K562 (cell line): Measurements from ENCODE around the gene GALM. TPM values are rescaled to one million over a fixed set of nuclear protein-coding genes. Genes with fewer than 3 reads are reported as not detected.

ENCODE experiments used
- ATAC-seq: fragments of 200-7000 bp; cut with Tn5 transposase; 3 replicates; pipeline ENCODE4 v1.9.1; 2020; ENCODE audit warnings: moderate library complexity
- BruUV-seq: library from RNA; stranded (reverse); fragments of 400-500 nt; replicated peaks from 2 replicates; lab custom pipeline; 2021; lab: Mats Ljungman, UMichigan
- CTCF ChIA-PET: fragments of 300-600 bp; formaldehyde crosslinking; extraction: SDS; loops from one replicate; lab custom pipeline; 2021; ENCODE audit warnings: low intra/inter-chr PET ratio; lab: Yijun Ruan, JAX
- POLR2A ChIA-PET: fragments of 300-600, 350-650 bp; sonication (Branson Sonifier 250); formaldehyde crosslinking; extraction: SDS; loops from one replicate; lab custom pipeline; 2021; ENCODE audit warnings: antibody characterized with exemption, inconsistent platforms; lab: Yijun Ruan, JAX
- DNase-seq, 4 experiments: peaks; one replicate each; pipeline versions ENCODE4 v3.0.0 to v3.0.0-alpha.2; 2011 to 2018; ENCODE audit warnings: low spot score in 3 of 4, mixed read lengths in 3 of 4; ENCODE audit errors: extremely low read depth in 1 of 4
- FAIRE-seq: peaks from 2 replicates; lab custom pipeline; 2011; peaks lifted over from hg19 to GRCh38; lab: Jason Lieb, UNC
- H2AFZ ChIP-seq: 2 replicates; pipeline ENCODE4 v1.6.0; 2011; ENCODE audit warnings: low read depth, low read length, control low read depth, inconsistent platforms
- H3K27ac ChIP-seq: fragments of 200-600 bp; 3 replicates; pipeline ENCODE4 v1.8.0; 2011; ENCODE audit warnings: low read depth, mild to moderate bottlenecking, control low read depth, inconsistent platforms, low read length, moderate library complexity, mixed read lengths; ENCODE audit errors: extremely low read depth
- H3K27me3 ChIP-seq, 2 experiments: fragments of 300-600 bp in 1 of 2; 2 replicates in 1 of 2; 3 replicates in 1 of 2; pipeline versions ENCODE4 v1.6.0 to v1.8.0; 2011; ENCODE audit warnings: inconsistent platforms in 2 of 2, low read length in 2 of 2, mild to moderate bottlenecking in 1 of 2, mixed read lengths in 1 of 2, moderate library complexity in 1 of 2; ENCODE audit not compliant: control insufficient read depth in 2 of 2, insufficient read depth in 2 of 2
- H3K36me3 ChIP-seq: fragments of 300-600 bp; 3 replicates; pipeline ENCODE4 v1.8.0; 2011; ENCODE audit warnings: mild to moderate bottlenecking, low read length, inconsistent platforms; ENCODE audit not compliant: control insufficient read depth, insufficient read depth
- H3K4me1 ChIP-seq, 2 experiments: fragments of 200-600 bp in 1 of 2; replicated peaks in 1 of 2; 2 replicates in 1 of 2; 3 replicates in 1 of 2; pipeline versions ENCODE4 v1.5.1 to v1.8.0; 2011; ENCODE audit warnings: inconsistent platforms in 2 of 2, low read length in 2 of 2, mild to moderate bottlenecking in 1 of 2, mixed read lengths in 1 of 2, moderate library complexity in 1 of 2; ENCODE audit not compliant: control insufficient read depth in 2 of 2, insufficient read depth in 2 of 2
- H3K4me2 ChIP-seq: 2 replicates; pipeline ENCODE4 v1.6.1; 2011; ENCODE audit warnings: low read length, control low read depth, inconsistent platforms, mixed read lengths; ENCODE audit not compliant: insufficient read depth
- H3K4me3 ChIP-seq: fragments of 200-600 bp; sonication (generic), shearing (Covaris generic); 2 replicates; pipeline ENCODE4 v1.5.1; 2016; ENCODE audit warnings: control low read depth, inconsistent platforms
- H3K79me2 ChIP-seq: fragments of 200-600 bp; 3 replicates; pipeline ENCODE4 v1.8.0; 2011; ENCODE audit warnings: low read length, inconsistent platforms; ENCODE audit not compliant: control insufficient read depth, insufficient read depth
- H3K9ac ChIP-seq, 2 experiments: 2 replicates each; pipeline versions ENCODE4 v1.6.0 to v1.6.1; 2011; ENCODE audit warnings: low read depth in 2 of 2, low read length in 2 of 2, control low read depth in 1 of 2, inconsistent platforms in 1 of 2, mild to moderate bottlenecking in 1 of 2, mixed read lengths in 1 of 2; ENCODE audit not compliant: insufficient read depth in 1 of 2
- H3K9me1 ChIP-seq: one replicate; pipeline ENCODE4 v1.6.0; 2011; ENCODE audit warnings: inconsistent platforms, mild to moderate bottlenecking, low read length, moderate library complexity; ENCODE audit not compliant: control insufficient read depth, insufficient read depth
- H3K9me3 ChIP-seq: replicated peaks from 2 replicates; pipeline ENCODE4 v1.5.1; 2011; ENCODE audit warnings: low read depth, low read length, inconsistent platforms; ENCODE audit not compliant: control insufficient read depth, insufficient read depth
- H4K20me1 ChIP-seq: replicated peaks from 2 replicates; pipeline ENCODE4 v1.6.1; 2011; ENCODE audit warnings: low read length, inconsistent platforms, mixed read lengths; ENCODE audit not compliant: control insufficient read depth, insufficient read depth
- FOXK1 ChIP-seq: sonication (generic); formaldehyde crosslinking; IDR thresholded peaks from 2 replicates; pipeline ENCODE4 v1.8.0; 2022; ENCODE audit warnings: missing genetic modification reagents, mild to moderate bottlenecking, borderline replicate concordance
- FUS ChIP-seq: fragments of 200-400 bp; formaldehyde crosslinking; optimal IDR thresholded peaks from 2 replicates; pipeline ENCODE3; 2017; ENCODE audit warnings: low read depth, low read length
- GATA2 ChIP-seq: sonication (generic); formaldehyde crosslinking; IDR thresholded peaks from 2 replicates; pipeline ENCODE4 v1.4.0; 2020; ENCODE audit warnings: mild to moderate bottlenecking, missing genetic modification reagents
- HMG20B ChIP-seq: fragments of 250-450 bp; sonication (Bioruptor Pico); IDR thresholded peaks from 2 replicates; pipeline ENCODE4 v1.5.0; 2021; ENCODE audit warnings: mild to moderate bottlenecking
- MTF1 ChIP-seq: fragments of 250-450 bp; sonication (Bioruptor Pico); IDR thresholded peaks from 2 replicates; pipeline ENCODE4 v1.9.0; 2021; ENCODE audit warnings: moderate library complexity, mild to moderate bottlenecking, inconsistent platforms, borderline replicate concordance
- MYC ChIP-seq, 2 experiments: fragments of 250-450 bp in 1 of 2; sonication (Bioruptor Pico) in 1 of 2; IDR thresholded peaks; 2 replicates each; pipeline versions ENCODE4 v1.5.1 to v1.6.1; 2012 to 2021; ENCODE audit warnings: low read depth in 2 of 2, borderline replicate concordance in 1 of 2, improper control_type of control experiment in 1 of 2, low read length in 1 of 2, mild to moderate bottlenecking in 1 of 2, moderate library complexity in 1 of 2
- TAF1 ChIP-seq: IDR thresholded peaks from 2 replicates; pipeline ENCODE4 v1.6.1; 2011; ENCODE audit warnings: mild to moderate bottlenecking, low read length, moderate library complexity; ENCODE audit not compliant: insufficient read depth, control insufficient read depth, severe bottlenecking; ENCODE audit errors: extremely low read depth
- ZNF436 ChIP-seq: fragments of 250-450, 450-650 bp; sonication (Bioruptor Pico); formaldehyde crosslinking; IDR thresholded peaks from 2 replicates; pipeline ENCODE4 v1.7.0; 2020; ENCODE audit warnings: mild to moderate bottlenecking
- ZNF695 ChIP-seq: fragments of 450-650 bp; formaldehyde crosslinking; IDR thresholded peaks from 2 replicates; pipeline ENCODE4 v1.4.0; 2020; ENCODE audit warnings: mild to moderate bottlenecking, moderate library complexity
- WGBS: fragments of 100-300 bp; shearing (Covaris generic); methylation state at CpG from one replicate; pipeline ENCODE4 v1.1.6; 2016; ENCODE audit warnings: low coverage, mixed read lengths; ENCODE audit not compliant: insufficient coverage; ENCODE audit errors: missing lambda C conversion rate; 5-methylcytosine and 5-hydroxymethylcytosine counted together
- in situ Hi-C: fragments of 300-500 bp; cut with MboI; formaldehyde crosslinking; loops from 4 replicates; pipeline ENCODE4 v1.15.0; 2018; ENCODE audit warnings: inconsistent platforms, mixed read lengths
- intact Hi-C: fragments of 100-400 bp; cut with micrococcal nuclease; formaldehyde crosslinking; loops from 2 replicates; pipeline ENCODE4 v1.14.2; 2022
- polyA plus RNA-seq, 8 experiments: library from polyadenylated mRNA; depleted of rRNA in 4 of 8; stranded (reverse) in 5 of 8; unstranded in 3 of 8; fragments of >200 nt; fragmentation: Nextera tagmentation in 2 of 8; fragmentation: Illumina TruSeq in 1 of 8; extraction: Ambion mirVana in 2 of 8; extraction: Trizol in 1 of 8; gene quantifications; 2 replicates each; pipeline versions ENCODE4 v1.2.1 to v1.2.3, GENCODE V29; 2011 to 2014; ENCODE audit warnings: inconsistent platforms in 1 of 8, missing spikeins in 1 of 8
- total RNA-seq, 7 experiments: library from RNA; depleted of rRNA in 6 of 7; stranded (reverse); fragments of >200 nt in 6 of 7; fragmentation: Illumina TruSeq in 2 of 7; extraction: Trizol in 2 of 7; gene quantifications; 2 replicates each; pipeline versions ENCODE4 v1.2.1 to v1.2.3, GENCODE V29; 2011 to 2021; ENCODE audit warnings: low replicate concordance in 1 of 7

Gene GALM
- total and polyA plus RNA-seq, 9 of the 15 experiments (the other 6 are each of a cell fraction or from before 2014, with no cell fraction given): 22.1 to 51.7 (median 27.9) TPM

GRCh38 chr2:38735999-38736320 is 70.0 kb downstream of the GALM start:
- ATAC-seq: no peak; the same call in 2 of the 3 replicates
- WGBS: 70% methylated on average over 4 of the region's 4 CpGs
- TF ChIP-seq HMG20B (CRISPR knock-in tag) (no peak), GATA2 (CRISPR knock-in tag) (no peak), ZNF695 (CRISPR knock-in tag) (no peak), MYC (IDR thresholded peaks at IDR 0.05; ENCODE audit: low read depth, low read length) (no peak), MYC (CRISPR knock-in tag; IDR thresholded peaks at IDR 0.05; ENCODE audit: borderline replicate concordance, low read depth) (no peak), FUS (no peak), MTF1 (no peak), TAF1 (no peak), FOXK1 (CRISPR knock-in tag) (no peak), ZNF436 (no peak)

More at GRCh38 chr2:38735999-38736320, 70.0 kb downstream of the GALM start:
- CTCF ChIA-PET: no interaction called here
- intact Hi-C loops: no loop called here
- H3K4me3 ChIP-seq: no peak overlapping the region
- no peaks in the 10 kb centered on the region for H3K4me1 ChIP-seq
- H3K79me2 ChIP-seq: no peaks in the 10 kb centered on the region
- no peak overlapping the region for H3K9ac ChIP-seq
- H3K9me1 ChIP-seq: no peaks in the 10 kb centered on the region
- no peak for DNase-seq
- peaks cover 40% of the 10 kb centered on the region for H3K36me3 ChIP-seq
- POLR2A ChIA-PET: interaction anchor here (2.3 to 3.5 kb wide), 2 partner anchors 8 to 154 kb away, joined by 8 to 19 read pairs; no protein-coding TSS in a partner anchor
- BruUV-seq: no TSS peak
- FAIRE-seq: no peak
- in situ Hi-C loops: loop anchor here (10.0 to 25.0 kb wide), 2 partner anchors 431 to 749 kb away; no protein-coding TSS in a partner anchor
- H3K27ac ChIP-seq: no peak overlapping the region
- peaks cover 4% of the 10 kb centered on the region; the same call in 1 of the 2 replicates for H3K9me3 ChIP-seq
- no peak overlapping the region for H2AFZ ChIP-seq
- H3K4me2 ChIP-seq: no peak overlapping the region
- no peaks in the 10 kb centered on the region for H3K27me3 ChIP-seq
- H4K20me1 ChIP-seq: no peaks in the 10 kb centered on the region
